IMR-90 (cell line): ENCODE results near the gene TRIM66. TPM values are rescaled to one million over a fixed set of nuclear protein-coding genes. Genes with fewer than 3 reads are reported as not detected.

Experiments
- ATAC-seq: fragments of 200-7000 bp; cut with Tn5 transposase; 2 replicates; pipeline ENCODE4 v1.9.1; 2020; ENCODE audit warnings: low read depth, mild to moderate bottlenecking, moderate library complexity
- BruUV-seq: library from RNA; stranded (reverse); fragments of 400-500 nt; replicated peaks from 2 replicates; lab custom pipeline; 2021; lab: Mats Ljungman, UMichigan
- CTCF ChIA-PET: fragments of 300-600 bp; formaldehyde crosslinking; extraction: SDS; loops from one replicate; lab custom pipeline; 2021; ENCODE audit warnings: antibody characterized with exemption; lab: Yijun Ruan, JAX
- POLR2A ChIA-PET: fragments of 300-600 bp; sonication (Branson Sonifier 250); formaldehyde crosslinking; loops from one replicate; lab custom pipeline; 2022; ENCODE audit warnings: antibody characterized with exemption; ENCODE audit not compliant: unreplicated experiment; lab: Charles Lee
- DNase-seq: peaks from one replicate; pipeline ENCODE4 v3.0.0; 2013
- H2AFZ ChIP-seq: replicated peaks from 2 replicates; pipeline ENCODE3; 2013; ENCODE audit warnings: low read length, mild to moderate bottlenecking; ENCODE audit not compliant: poor library complexity
- H2AK5ac ChIP-seq: 2 replicates; pipeline ENCODE4 v1.6.1; 2013; ENCODE audit warnings: low read depth, low read length, inconsistent platforms
- H2AK9ac ChIP-seq: replicated peaks from 2 replicates; pipeline ENCODE3; 2013; ENCODE audit warnings: mild to moderate bottlenecking, low read depth, low read length, moderate library complexity; ENCODE audit not compliant: poor library complexity
- H2BK120ac ChIP-seq: 2 replicates; pipeline ENCODE4 v1.6.1; 2013; ENCODE audit warnings: low read depth, low read length, inconsistent platforms
- H2BK15ac ChIP-seq: 3 replicates; pipeline ENCODE4 v1.6.1; 2013; ENCODE audit warnings: low read depth, low read length, inconsistent platforms
- H2BK20ac ChIP-seq: 2 replicates; pipeline ENCODE4 v1.6.1; 2013; ENCODE audit warnings: low read depth, mild to moderate bottlenecking, inconsistent platforms, low read length, moderate library complexity
- H2BK5ac ChIP-seq: 2 replicates; pipeline ENCODE4 v1.6.1; 2013; ENCODE audit warnings: mild to moderate bottlenecking, low read depth, low read length, inconsistent platforms; ENCODE audit not compliant: poor library complexity, severe bottlenecking
- H3K14ac ChIP-seq: replicated peaks from 2 replicates; pipeline ENCODE4 v1.6.1; 2013; ENCODE audit warnings: low read depth, low read length, inconsistent platforms
- H3K18ac ChIP-seq: 2 replicates; pipeline ENCODE4 v1.6.1; 2013; ENCODE audit warnings: low read depth, low read length, control low read depth
- H3K23ac ChIP-seq: 2 replicates; pipeline ENCODE4 v1.6.1; 2013; ENCODE audit warnings: low read depth, low read length, inconsistent platforms
- H3K27ac ChIP-seq: 2 replicates; pipeline ENCODE4 v1.5.1; 2013; ENCODE audit warnings: mild to moderate bottlenecking, control low read depth, low read length; ENCODE audit not compliant: insufficient read depth
- H3K27me3 ChIP-seq: 2 replicates; pipeline ENCODE4 v1.6.1; 2013; ENCODE audit warnings: low read length; ENCODE audit not compliant: control insufficient read depth, insufficient read depth
- H3K36me3 ChIP-seq: 2 replicates; pipeline ENCODE4 v1.6.1; 2013; ENCODE audit warnings: low read length, mixed read lengths; ENCODE audit not compliant: control insufficient read depth, insufficient read depth
- H3K4ac ChIP-seq: 2 replicates; pipeline ENCODE4 v1.6.1; 2013; ENCODE audit warnings: low read depth, low read length, inconsistent platforms
- H3K4me1 ChIP-seq: 2 replicates; pipeline ENCODE4 v1.6.1; 2013; ENCODE audit warnings: low read length, mixed read lengths; ENCODE audit not compliant: control insufficient read depth, insufficient read depth
- H3K4me2 ChIP-seq: 2 replicates; pipeline ENCODE4 v1.6.1; 2013; ENCODE audit warnings: low read depth, mild to moderate bottlenecking, control low read depth, low read length, moderate library complexity
- H3K4me3 ChIP-seq: 2 replicates; pipeline ENCODE4 v1.5.1; 2013; ENCODE audit warnings: low read depth, mild to moderate bottlenecking, control low read depth, low read length, moderate library complexity; ENCODE audit not compliant: insufficient read depth
- H3K56ac ChIP-seq: 2 replicates; pipeline ENCODE4 v1.6.1; 2013; ENCODE audit warnings: low read length, inconsistent platforms; ENCODE audit not compliant: insufficient read depth; ENCODE audit errors: extremely low read depth
- H3K79me1 ChIP-seq, 2 experiments: 2 replicates each; pipeline ENCODE4 v1.6.1; 2013; ENCODE audit warnings: low read length in 2 of 2, inconsistent platforms in 1 of 2, low read depth in 1 of 2
- H3K9ac ChIP-seq: 2 replicates; pipeline ENCODE4 v1.6.1; 2013; ENCODE audit warnings: low read depth, low read length, control low read depth
- H3K9me1 ChIP-seq: 2 replicates; pipeline ENCODE4 v1.6.1; 2013; ENCODE audit warnings: low read length, inconsistent platforms; ENCODE audit not compliant: insufficient read depth
- H3K9me3 ChIP-seq: 2 replicates; pipeline ENCODE4 v1.6.1; 2013; ENCODE audit warnings: low read length; ENCODE audit not compliant: control insufficient read depth, insufficient read depth
- H4K20me1 ChIP-seq: 2 replicates; pipeline ENCODE4 v1.6.1; 2013; ENCODE audit warnings: low read length, inconsistent platforms; ENCODE audit not compliant: insufficient read depth
- H4K5ac ChIP-seq: 2 replicates; pipeline ENCODE4 v1.6.1; 2013; ENCODE audit warnings: mild to moderate bottlenecking, low read depth, low read length, control low read depth
- H4K8ac ChIP-seq, 2 experiments: 2 replicates each; pipeline ENCODE4 v1.6.1; 2013; ENCODE audit warnings: low read depth in 2 of 2, low read length in 2 of 2, control low read depth in 1 of 2, inconsistent platforms in 1 of 2
- H4K91ac ChIP-seq: 2 replicates; pipeline ENCODE4 v1.6.1; 2013; ENCODE audit warnings: low read depth, low read length, inconsistent platforms; ENCODE audit not compliant: insufficient read depth
- ELK1 ChIP-seq: fragments of 150-350 bp; IDR thresholded peaks from 2 replicates; pipeline ENCODE4 v1.6.1; 2016; ENCODE audit warnings: low read depth, mild to moderate bottlenecking, low read length, moderate library complexity, borderline replicate concordance
- MXI1 ChIP-seq: IDR thresholded peaks from 2 replicates; pipeline ENCODE4 v1.6.1; 2012; ENCODE audit warnings: low read depth, mild to moderate bottlenecking, low read length, moderate library complexity, borderline replicate concordance
- NFE2L2 ChIP-seq: fragments of 150-350 bp; IDR thresholded peaks from 2 replicates; pipeline ENCODE4 v1.6.1; 2016; ENCODE audit warnings: low read depth, mild to moderate bottlenecking, low read length
- WGBS, 2 experiments: methylation state at CpG; one replicate each; pipeline versions ENCODE4 v1.1.5 to v1.1.7; 2013; ENCODE audit warnings: missing lambda C conversion rate in 2 of 2; ENCODE audit not compliant: insufficient read length in 1 of 2; ENCODE audit errors: extremely low coverage in 2 of 2; 5-methylcytosine and 5-hydroxymethylcytosine counted together
- dilution Hi-C: fragments of 300-500 bp; cut with HindIII; formaldehyde crosslinking; loops from one replicate; pipeline ENCODE4 v1.14.3; 2018; ENCODE audit warnings: low sequenced_read_pairs; ENCODE audit not compliant: unreplicated experiment
- in situ Hi-C: fragments of 300-500 bp; cut with MboI; formaldehyde crosslinking; loops from 3 replicates; pipeline ENCODE4 v1.14.3; 2019; ENCODE audit warnings: low sequenced_read_pairs, inconsistent platforms, mixed read lengths
- intact Hi-C: fragments of 100-400 bp; cut with micrococcal nuclease; formaldehyde crosslinking; loops from 2 replicates; pipeline ENCODE4 v1.10.0; 2022
- polyA plus RNA-seq, 3 experiments: library from polyadenylated mRNA; depleted of rRNA; stranded (reverse); fragments of >200 nt; gene quantifications; 2 replicates each; pipeline ENCODE4 v1.2.3, GENCODE V29; 2012; ENCODE audit warnings: low replicate concordance in 1 of 3
- total RNA-seq: library from RNA; depleted of rRNA; stranded (reverse); fragments of >200 nt; gene quantifications from 2 replicates; pipeline ENCODE4 v1.2.3, GENCODE V29; 2012

TRIM66 gene
- total and polyA plus RNA-seq, 2 of the 4 experiments (the other 2 are of a cell fraction) = 4.4 to 5.0 TPM

- dilution Hi-C loops = no loop called here
- H3K18ac ChIP-seq = no peak overlapping the region
- WGBS, 2 experiments = 94% methylated on average over 4 of the region's 14 CpGs; no CpG with 5 or more reads in 1 of the 2 experiments
- H3K9ac ChIP-seq = no peak overlapping the region
- no peak overlapping the region for H2AK9ac ChIP-seq
- TF ChIP-seq NFE2L2 (no peak), MXI1 (no peak), ELK1 (no peak)
- peaks cover 10% of the 10 kb centered on the region for H3K4me1 ChIP-seq
- H3K23ac ChIP-seq = no peak overlapping the region
- no peaks in the 10 kb centered on the region for H3K27me3 ChIP-seq
- no peak overlapping the region for H3K56ac ChIP-seq
- ChIA-PET POLR2A (no interaction called here), CTCF (no interaction called here)
- peaks cover 9% of the 10 kb centered on the region; the same call in 1 of the 2 replicates for H3K9me1 ChIP-seq
- H2BK5ac ChIP-seq = no peak overlapping the region
- H3K9me3 ChIP-seq = no peaks in the 10 kb centered on the region
- H3K36me3 ChIP-seq = peaks cover 85% of the 10 kb centered on the region
- no peak overlapping the region for H2BK120ac ChIP-seq
- ATAC-seq = no peak
- intact Hi-C loops = no loop called here
- H4K8ac ChIP-seq = no peak overlapping the region
- H3K4ac ChIP-seq = no peak overlapping the region
- H2BK20ac ChIP-seq = no peak overlapping the region
- no peak overlapping the region for H2AK5ac ChIP-seq
- DNase-seq = no peak
- H3K4me2 ChIP-seq = no peak overlapping the region
- BruUV-seq = no TSS peak
- H3K4me3 ChIP-seq = no peak overlapping the region
- no peak overlapping the region for H4K91ac ChIP-seq
- H4K5ac ChIP-seq = no peak overlapping the region
- no peak overlapping the region for H2AFZ ChIP-seq
- peaks cover 20 to 74% of the 10 kb centered on the region in 2 experiments for H3K79me1 ChIP-seq
- H3K27ac ChIP-seq = no peak overlapping the region
- H2BK15ac ChIP-seq = no peak overlapping the region
- no peak overlapping the region for H3K14ac ChIP-seq
- in situ Hi-C loops = no loop called here
- H4K20me1 ChIP-seq = no peaks in the 10 kb centered on the region
Measured at GRCh38 chr11:8702598-8702915, 20.1 kb upstream of the TRIM66 start.
